OCI-LY1 (cell line): ENCODE results near the gene RAD23A.
A peak's percentile ranks its signal among the peaks of the same experiment; 100 is the strongest.

Experiments used
- H2AFZ ChIP-seq: fragments of 200-600 bp; sonication (generic), shearing (Covaris generic); 2 replicates; pipeline ENCODE4 v1.6.0; 2014; ENCODE audit warnings: antibody characterized with exemption, mild to moderate bottlenecking, low read length
- H3F3A ChIP-seq: fragments of 200-600 bp; sonication (generic), shearing (Covaris generic); 2 replicates; pipeline ENCODE4 v1.6.0; 2014; ENCODE audit warnings: mild to moderate bottlenecking, antibody characterized with exemption, low read length, moderate library complexity; ENCODE audit not compliant: insufficient read depth
- H3K27ac ChIP-seq: fragments of 200-600 bp; sonication (generic); 2 replicates; pipeline ENCODE4 v1.5.1; 2014; ENCODE audit warnings: low read length, mixed run types, mild to moderate bottlenecking, low read depth; ENCODE audit not compliant: poor library complexity, severe bottlenecking
- H3K27me3 ChIP-seq: fragments of 200-600 bp; sonication (generic); 2 replicates; pipeline ENCODE4 v1.6.0; 2014; ENCODE audit warnings: antibody characterized with exemption, mild to moderate bottlenecking, low read length, moderate library complexity; ENCODE audit not compliant: insufficient read depth
- H3K36me3 ChIP-seq: fragments of 200-600 bp; sonication (generic); 2 replicates; pipeline ENCODE4 v1.6.1; 2014; ENCODE audit warnings: mild to moderate bottlenecking, antibody characterized with exemption, low read length, moderate library complexity, mixed read lengths; ENCODE audit not compliant: insufficient read depth
- H3K4me1 ChIP-seq: fragments of 200-600 bp; sonication (generic); 2 replicates; pipeline ENCODE4 v1.5.1; 2014; ENCODE audit warnings: mild to moderate bottlenecking, low read length, moderate library complexity; ENCODE audit not compliant: insufficient read depth, severe bottlenecking
- H3K4me2 ChIP-seq: fragments of 200-600 bp; sonication (generic), shearing (Covaris generic); 2 replicates; pipeline ENCODE4 v1.6.1; 2014; ENCODE audit warnings: low read length
- H3K4me3 ChIP-seq: fragments of 200-600 bp; sonication (generic); 2 replicates; pipeline ENCODE4 v1.5.1; 2014; ENCODE audit warnings: low read length, low read depth, mild to moderate bottlenecking, mixed read lengths; ENCODE audit not compliant: poor library complexity, severe bottlenecking
- H3K79me2 ChIP-seq: fragments of 200-600 bp; shearing (Covaris generic); 2 replicates; pipeline ENCODE4 v1.6.1; 2016; ENCODE audit warnings: mixed run types, low read length, mixed read lengths; ENCODE audit not compliant: insufficient read depth
- H3K9ac ChIP-seq: fragments of 200-600 bp; sonication (generic), shearing (Covaris generic); 2 replicates; pipeline ENCODE4 v1.6.1; 2014; ENCODE audit warnings: mild to moderate bottlenecking, low read length, mixed read lengths
- H3K9me2 ChIP-seq: fragments of 200-600 bp; sonication (generic), shearing (Covaris generic); 2 replicates; pipeline ENCODE4 v1.6.1; 2014; ENCODE audit warnings: low read depth, mild to moderate bottlenecking, low read length, mixed read lengths
- H3K9me3 ChIP-seq: fragments of 200-600 bp; shearing (Covaris generic); 2 replicates; pipeline ENCODE4 v1.6.1; 2014; ENCODE audit warnings: low read length, mixed read lengths
- H4K20me1 ChIP-seq: fragments of 200-600 bp; sonication (generic), shearing (Covaris generic); 2 replicates; pipeline ENCODE4 v1.6.0; 2016; ENCODE audit warnings: mild to moderate bottlenecking, low read length; ENCODE audit not compliant: insufficient read depth
- EZH2 ChIP-seq: fragments of 200-600 bp; sonication (generic), shearing (Covaris generic); IDR thresholded peaks from 2 replicates; pipeline ENCODE4 v1.8.0; 2017; ENCODE audit warnings: borderline replicate concordance, mixed run types, mild to moderate bottlenecking, antibody characterized with exemption, low read length, moderate library complexity, mixed read lengths
- TF ChIP-seq, protein P1 (sequence below): fragments of 200-600 bp; sonication (generic), shearing (Covaris generic); IDR thresholded peaks from 2 replicates; pipeline ENCODE4 v1.5.1; 2017; ENCODE audit warnings: mild to moderate bottlenecking, antibody characterized with exemption, low read length, moderate library complexity, mixed read lengths

The RAD23A gene

DNA sequence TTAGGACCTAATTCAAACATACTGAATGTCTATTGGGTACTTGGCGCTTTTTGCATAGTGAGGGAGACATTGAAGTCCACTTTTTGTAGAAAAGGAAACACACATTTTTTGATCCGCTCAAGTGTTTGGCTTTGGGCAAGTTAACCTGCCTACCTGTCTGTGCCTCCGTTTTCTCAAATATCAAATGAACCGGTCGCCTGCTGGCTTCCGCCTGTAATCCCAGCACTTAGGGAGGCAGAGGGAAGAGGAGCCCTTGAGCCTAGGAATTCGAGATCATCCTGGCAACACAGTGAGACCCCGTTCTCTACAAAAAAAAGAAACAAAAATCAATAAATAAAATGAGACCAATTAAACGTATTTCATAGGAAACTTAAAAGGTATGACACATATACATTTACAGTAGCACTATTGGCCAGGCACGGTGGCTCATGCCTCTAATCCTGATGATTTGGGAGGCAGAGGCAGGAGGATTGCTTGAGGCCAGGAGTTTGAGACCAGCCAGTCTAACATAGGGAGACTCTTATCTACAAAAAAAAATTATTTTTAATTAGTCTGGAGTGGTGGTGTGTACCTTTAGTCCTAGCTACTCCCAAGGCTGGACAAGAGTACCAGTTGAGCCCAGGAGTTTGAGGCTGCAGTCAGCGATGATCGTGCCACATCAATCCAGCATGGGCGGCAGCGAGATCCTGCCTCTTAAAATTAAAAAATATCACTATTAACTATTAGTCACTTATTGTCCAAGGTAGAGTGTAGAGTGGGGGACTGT lies 1.3 kb downstream of the RAD23A start:
- Histone ChIP-seq H4K20me1 (no peaks in the 10 kb centered on the region), H2AFZ (no peak overlapping the region), H3K9ac (peak overlapping the region; percentile 99), H3K27me3 (no peaks in the 10 kb centered on the region), H3K4me1 (peaks cover 41% of the 10 kb centered on the region), H3K79me2 (peaks cover 18% of the 10 kb centered on the region), H3K9me3 (no peaks in the 10 kb centered on the region), H3F3A (peaks cover 8% of the 10 kb centered on the region), H3K4me3 (peak overlapping the region; percentile 97), H3K9me2 (no peaks in the 10 kb centered on the region), H3K36me3 (peaks cover 87% of the 10 kb centered on the region), H3K27ac (peak overlapping the region; percentile 65), H3K4me2 (peak overlapping the region; percentile 90)
- TF ChIP-seq EZH2 = no peak
- TF ChIP-seq, protein P1, sequence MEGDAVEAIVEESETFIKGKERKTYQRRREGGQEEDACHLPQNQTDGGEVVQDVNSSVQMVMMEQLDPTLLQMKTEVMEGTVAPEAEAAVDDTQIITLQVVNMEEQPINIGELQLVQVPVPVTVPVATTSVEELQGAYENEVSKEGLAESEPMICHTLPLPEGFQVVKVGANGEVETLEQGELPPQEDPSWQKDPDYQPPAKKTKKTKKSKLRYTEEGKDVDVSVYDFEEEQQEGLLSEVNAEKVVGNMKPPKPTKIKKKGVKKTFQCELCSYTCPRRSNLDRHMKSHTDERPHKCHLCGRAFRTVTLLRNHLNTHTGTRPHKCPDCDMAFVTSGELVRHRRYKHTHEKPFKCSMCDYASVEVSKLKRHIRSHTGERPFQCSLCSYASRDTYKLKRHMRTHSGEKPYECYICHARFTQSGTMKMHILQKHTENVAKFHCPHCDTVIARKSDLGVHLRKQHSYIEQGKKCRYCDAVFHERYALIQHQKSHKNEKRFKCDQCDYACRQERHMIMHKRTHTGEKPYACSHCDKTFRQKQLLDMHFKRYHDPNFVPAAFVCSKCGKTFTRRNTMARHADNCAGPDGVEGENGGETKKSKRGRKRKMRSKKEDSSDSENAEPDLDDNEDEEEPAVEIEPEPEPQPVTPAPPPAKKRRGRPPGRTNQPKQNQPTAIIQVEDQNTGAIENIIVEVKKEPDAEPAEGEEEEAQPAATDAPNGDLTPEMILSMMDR = no peak

DNA sequence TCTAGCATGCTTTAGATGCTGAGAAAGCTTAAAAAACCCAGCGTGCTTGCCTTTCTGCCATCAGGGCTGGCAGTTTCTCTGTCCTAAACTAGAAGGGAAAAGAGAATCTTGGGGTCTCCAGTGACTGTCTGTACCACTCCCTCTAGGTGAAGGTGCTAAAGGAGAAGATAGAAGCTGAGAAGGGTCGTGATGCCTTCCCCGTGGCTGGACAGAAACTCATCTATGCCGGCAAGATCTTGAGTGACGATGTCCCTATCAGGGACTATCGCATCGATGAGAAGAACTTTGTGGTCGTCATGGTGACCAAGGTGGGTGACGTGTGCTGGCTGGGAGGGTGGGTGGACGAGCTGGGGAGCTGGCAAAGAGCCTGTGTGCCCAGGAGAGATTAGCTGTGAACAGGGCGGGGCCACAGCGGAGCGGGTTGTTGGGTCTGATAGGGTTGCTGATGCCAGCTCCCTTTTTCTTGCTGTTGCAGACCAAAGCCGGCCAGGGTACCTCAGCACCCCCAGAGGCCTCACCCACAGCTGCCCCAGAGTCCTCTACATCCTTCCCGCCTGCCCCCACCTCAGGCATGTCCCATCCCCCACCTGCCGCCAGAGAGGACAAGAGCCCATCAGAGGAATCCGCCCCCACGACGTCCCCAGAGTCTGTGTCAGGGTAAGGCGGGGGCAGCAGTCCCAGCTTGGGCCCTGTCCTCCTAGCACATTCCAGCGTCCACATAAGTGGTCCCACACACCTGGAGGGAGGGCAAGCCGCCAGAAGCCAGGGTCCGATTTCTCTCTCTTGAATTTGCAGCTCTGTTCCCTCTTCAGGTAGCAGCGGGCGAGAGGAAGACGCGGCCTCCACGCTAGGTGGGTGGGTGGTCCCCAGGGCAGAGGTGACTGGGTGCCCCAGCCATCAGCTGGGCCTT lies 2.3 kb downstream of the RAD23A start:
- no peaks in the 10 kb centered on the region for H3K9me2 ChIP-seq
- H3K9ac ChIP-seq = peak overlapping the region; percentile 99
- H3K27ac ChIP-seq = no peak overlapping the region
- no peak for TF ChIP-seq EZH2
- H3K79me2 ChIP-seq = peaks cover 18% of the 10 kb centered on the region
- H3K36me3 ChIP-seq = peaks cover 86% of the 10 kb centered on the region
- peaks cover 37% of the 10 kb centered on the region for H3K4me1 ChIP-seq
- no peaks in the 10 kb centered on the region for H3K27me3 ChIP-seq
- peaks cover 8% of the 10 kb centered on the region for H3F3A ChIP-seq
- no peaks in the 10 kb centered on the region for H4K20me1 ChIP-seq
- no peaks in the 10 kb centered on the region for H3K9me3 ChIP-seq
- peak overlapping the region; percentile 90 for H3K4me2 ChIP-seq
- no peak overlapping the region for H2AFZ ChIP-seq
- peak overlapping the region; percentile 97 for H3K4me3 ChIP-seq

DNA sequence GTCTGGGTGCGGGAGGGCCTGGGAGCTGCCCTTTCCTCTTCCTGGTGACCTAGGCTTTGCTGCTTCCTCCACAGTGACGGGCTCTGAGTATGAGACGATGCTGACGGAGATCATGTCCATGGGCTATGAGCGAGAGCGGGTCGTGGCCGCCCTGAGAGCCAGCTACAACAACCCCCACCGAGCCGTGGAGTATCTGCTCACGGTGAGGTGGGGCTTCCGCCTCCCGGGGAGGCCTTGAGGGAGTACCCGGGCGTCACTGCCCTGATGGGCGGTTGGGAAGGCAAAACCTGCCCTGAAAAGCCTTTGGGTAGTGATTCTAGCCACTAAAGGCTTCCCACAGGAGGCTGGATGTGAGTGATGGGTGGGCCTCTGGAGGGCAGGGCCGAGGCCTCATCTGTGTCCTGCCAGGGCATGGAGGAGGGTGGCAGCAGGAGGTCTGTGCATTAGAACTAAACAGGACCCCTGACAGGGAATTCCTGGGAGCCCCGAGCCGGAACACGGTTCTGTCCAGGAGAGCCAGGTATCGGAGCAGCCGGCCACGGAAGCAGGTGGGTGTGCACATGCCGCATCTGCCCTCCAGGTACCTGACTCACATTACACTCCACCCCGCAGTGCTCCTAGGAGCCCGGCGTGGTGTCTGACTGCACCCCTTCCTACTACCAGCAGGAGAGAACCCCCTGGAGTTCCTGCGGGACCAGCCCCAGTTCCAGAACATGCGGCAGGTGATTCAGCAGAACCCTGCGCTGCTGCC lies 3.1 kb downstream of the RAD23A start:
- no peak for TF ChIP-seq EZH2
- TF ChIP-seq, protein P1 = no peak
- Histone ChIP-seq H2AFZ (no peak overlapping the region), H4K20me1 (no peaks in the 10 kb centered on the region), H3K27me3 (no peaks in the 10 kb centered on the region), H3K9ac (no peak overlapping the region), H3K4me2 (no peak overlapping the region), H3F3A (peaks cover 8% of the 10 kb centered on the region), H3K4me1 (peaks cover 32% of the 10 kb centered on the region), H3K9me2 (no peaks in the 10 kb centered on the region), H3K9me3 (no peaks in the 10 kb centered on the region), H3K27ac (no peak overlapping the region), H3K36me3 (peaks cover 85% of the 10 kb centered on the region), H3K4me3 (no peak overlapping the region), H3K79me2 (peaks cover 18% of the 10 kb centered on the region)
